ENCODE data around the gene RNASE13.
A peak's percentile ranks its signal among the peaks of the same experiment; 100 is the strongest.
"Not testable (repeated sequence)": the region's sequence is repeated elsewhere in the genome, so short reads cannot be mapped to it uniquely, and the experiment has no call there.

Gene RNASE13

DNA sequence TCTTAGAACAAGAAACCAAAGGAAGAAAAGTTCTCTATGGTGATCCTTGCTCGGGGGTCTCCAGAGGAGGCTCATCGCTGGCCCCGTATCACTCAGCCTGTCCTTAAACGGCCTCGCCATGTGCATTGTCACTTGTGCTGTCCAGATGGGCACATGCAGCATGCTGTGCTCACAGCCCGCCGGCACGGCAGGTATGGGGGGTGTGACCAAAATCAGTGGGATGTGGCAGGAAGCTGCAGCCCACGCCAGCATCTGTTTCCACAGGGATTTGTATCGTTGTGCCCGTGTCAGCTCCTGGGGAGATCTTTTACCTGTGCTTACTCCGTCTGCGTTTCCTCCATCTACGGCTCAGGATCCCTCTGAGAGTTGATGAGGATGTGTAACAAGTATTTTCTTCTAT is 38.1 kb downstream of the RNASE13 start:
- TF ChIP-seq Cebpa-rat (IDR thresholded peaks at IDR 0.05): no peak
- Histone ChIP-seq H3K36me3 (peaks cover 58 to 69% (median 63%) of the 10 kb centered on the region in 11 experiments), H3K4me2 (no peak overlapping the region), H3K27ac (no peak overlapping the region), H3K27me3 (no peaks in the 10 kb centered on the region), H3K9ac (no peak overlapping the region), H3K4me1 (peaks cover 5 to 15% (median 6%) of the 10 kb centered on the region in 10 experiments), H3K9me3 (replicated peaks in 1 of 11) (no peaks in the 10 kb centered on the region), H3K4me3 (no peak overlapping the region), H4K20me1 (peaks cover 0 to 14% (median 5%) of the 10 kb centered on the region in 11 experiments; a peak in 4 of 22 replicates)

DNA sequence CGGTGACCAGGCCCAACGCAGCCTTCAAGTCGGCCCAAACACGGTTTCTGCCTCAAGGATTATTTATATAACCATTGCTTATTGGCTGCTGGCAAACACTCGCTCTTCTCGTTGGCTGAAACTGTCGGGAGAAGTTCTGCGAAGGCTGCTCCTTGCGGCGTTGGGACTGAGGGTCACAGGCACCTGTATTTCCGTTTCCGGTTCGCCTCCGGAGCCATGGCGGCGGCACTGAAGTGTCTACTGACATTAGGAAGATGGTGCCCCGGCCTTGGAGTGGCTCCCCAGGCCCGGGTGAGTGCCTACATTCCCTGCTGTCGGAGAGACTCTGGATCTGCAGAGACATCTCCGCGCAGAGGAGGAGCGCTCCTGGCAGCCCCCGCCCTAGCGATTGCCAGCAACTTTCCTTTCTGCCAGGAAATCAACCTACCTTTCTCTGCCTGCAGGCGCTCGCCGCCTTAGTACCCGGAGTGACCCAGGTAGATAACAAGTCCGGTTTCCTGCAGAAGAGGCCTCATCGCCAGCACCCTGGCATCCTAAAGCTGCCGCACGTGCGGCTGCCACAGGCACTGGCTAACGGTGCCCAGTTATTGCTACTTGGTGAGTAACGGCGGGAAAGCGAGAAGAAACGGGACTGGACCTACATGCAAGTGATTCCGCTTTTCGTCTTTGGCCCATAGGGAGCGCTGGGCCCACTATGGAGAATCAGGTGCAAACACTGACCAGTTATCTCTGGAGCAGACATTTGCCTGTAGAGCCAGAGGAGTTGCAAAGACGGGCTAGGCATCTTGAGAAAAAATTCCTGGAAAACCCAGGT is 44.6 kb downstream of the RNASE13 start, which contains the start of gene METTL17:
METTL17 (plus strand) TSS at position 194 of the 814 bp plus-strand sequence; CDS start at position 217, 23 bp downstream.
- Histone ChIP-seq H3K4me2 (peak within 1 kb of the TSS; percentile 76 to 99 (median 93)), H3K9me3 (replicated peaks in 1 of 11) (no peaks in the 10 kb centered on the region), H3K27ac (peak within 1 kb of the TSS; percentile 39 to 82 (median 79); a peak in 21 of 22 replicates), H3K36me3 (peaks cover 32 to 40% (median 36%) of the 10 kb centered on the region in 11 experiments), H3K27me3 (no peaks in the 10 kb centered on the region), H3K4me3 (peak within 1 kb of the TSS; percentile 65 to 97 (median 90)), H3K9ac (peak within 1 kb of the TSS; percentile 76 to 85 (median 81)), H4K20me1 (peaks cover 0 to 22% (median 5%) of the 10 kb centered on the region in 11 experiments; a peak in 4 of 22 replicates), H3K4me1 (peaks cover 23 to 70% (median 39%) of the 10 kb centered on the region in 10 experiments)
- TF ChIP-seq Cebpa-rat (IDR thresholded peaks at IDR 0.05): no peak

DNA sequence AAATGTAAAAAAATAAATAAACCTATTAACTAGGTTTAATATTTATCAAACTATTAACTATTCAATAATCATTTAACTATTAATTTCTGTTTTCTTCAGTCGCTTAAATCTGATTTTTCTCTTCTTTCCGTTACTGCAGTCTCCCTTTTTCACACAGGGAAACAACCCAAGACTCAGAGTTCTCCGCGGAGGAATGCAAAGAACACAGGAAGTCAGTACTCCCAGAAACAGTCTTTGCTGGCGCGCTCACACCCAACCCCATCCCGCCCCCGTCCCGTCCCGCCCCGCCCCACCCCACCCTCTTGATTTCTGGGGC is 45.2 kb downstream of the RNASE13 start:
- Histone ChIP-seq H3K27me3 (no peaks in the 10 kb centered on the region), H4K20me1 (peaks cover 0 to 22% (median 3%) of the 10 kb centered on the region in 11 experiments; a peak in 4 of 22 replicates), H3K27ac (peak overlapping the region; percentile 39 to 79 (median 67); a peak in 19 of 22 replicates), H3K4me1 (peaks cover 23 to 74% (median 39%) of the 10 kb centered on the region in 10 experiments), H3K9me3 (replicated peaks in 1 of 11) (no peaks in the 10 kb centered on the region), H3K9ac (peak overlapping the region; percentile 46 to 85 (median 61); a peak in 20 of 22 replicates), H3K36me3 (peaks cover 27 to 34% (median 31%) of the 10 kb centered on the region in 11 experiments), H3K4me3 (peak overlapping the region; percentile 40 to 94 (median 72)), H3K4me2 (peak overlapping the region; percentile 72 to 97 (median 82))
- no peak for TF ChIP-seq Cebpa-rat (IDR thresholded peaks at IDR 0.05)

DNA sequence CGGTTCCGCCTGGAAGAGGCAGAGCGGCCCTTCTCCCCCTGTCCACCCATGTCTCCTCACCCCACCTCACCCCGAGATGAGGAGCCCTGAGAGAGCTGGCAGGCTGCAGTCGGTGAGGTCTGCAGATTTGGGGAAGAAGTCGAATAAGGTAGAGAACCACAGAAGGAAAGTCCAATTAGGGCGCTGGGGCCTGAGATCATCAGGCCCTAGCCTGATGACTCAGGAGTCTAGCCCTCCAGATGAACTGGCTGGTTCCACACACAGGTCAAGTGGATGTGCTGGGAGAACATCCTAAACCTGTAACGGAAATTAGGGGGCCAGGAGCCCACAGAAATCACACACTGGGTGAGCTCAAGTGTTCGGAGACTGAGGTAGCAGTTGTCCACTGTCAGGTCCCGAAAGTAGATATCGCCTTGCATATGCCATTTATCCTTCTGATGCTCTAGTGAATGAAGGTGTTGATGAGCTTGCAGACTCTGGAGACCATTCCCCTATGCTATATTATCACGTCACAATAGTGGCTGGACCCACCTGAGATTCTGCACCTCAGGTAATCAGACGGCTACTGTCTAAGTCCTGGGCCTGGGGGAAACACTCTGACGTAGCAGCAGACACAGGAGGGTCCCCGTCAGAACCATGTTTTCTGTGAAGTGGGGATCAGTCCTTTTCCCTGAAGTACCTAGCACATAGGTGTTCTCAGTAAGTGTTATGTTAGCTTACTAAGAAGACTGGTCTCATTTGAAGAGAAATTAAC is 45.7 kb downstream of the RNASE13 start:
- Histone ChIP-seq H3K36me3 (peaks cover 21 to 29% (median 25%) of the 10 kb centered on the region in 11 experiments), H3K9ac (peak overlapping the region; percentile 46 to 85 (median 61); a peak in 20 of 22 replicates), H3K4me2 (peak overlapping the region; percentile 72 to 97 (median 82)), H4K20me1 (peaks cover 0 to 22% (median 3%) of the 10 kb centered on the region in 11 experiments; a peak in 4 of 22 replicates), H3K4me1 (peaks cover 23 to 74% (median 39%) of the 10 kb centered on the region in 10 experiments), H3K9me3 (replicated peaks in 1 of 11) (no peaks in the 10 kb centered on the region), H3K27me3 (no peaks in the 10 kb centered on the region), H3K4me3 (peak overlapping the region; percentile 35 to 94 (median 61); a peak in 19 of 20 replicates), H3K27ac (peak overlapping the region; percentile 39 to 72 (median 67); a peak in 19 of 22 replicates)
- no peak for TF ChIP-seq Cebpa-rat (IDR thresholded peaks at IDR 0.05)

DNA sequence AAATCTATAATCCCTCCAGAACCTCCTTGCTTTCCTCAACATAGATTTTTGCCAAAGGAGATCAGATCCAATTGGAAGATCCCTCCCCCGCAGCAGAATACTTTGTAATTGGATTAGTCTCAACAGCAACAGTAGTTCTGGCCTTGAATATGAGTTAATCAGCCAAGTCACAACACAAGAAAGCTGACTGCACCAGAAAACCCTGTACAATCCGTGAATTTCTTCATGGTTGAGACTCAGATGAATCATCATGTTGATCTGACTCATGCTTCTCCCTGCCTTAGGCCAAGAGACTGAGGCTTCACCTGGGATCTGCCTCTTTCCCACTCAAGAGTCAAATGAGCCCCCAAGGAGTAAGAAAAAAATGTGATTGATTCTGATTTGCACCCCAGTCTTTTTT is 47.8 kb downstream of the RNASE13 start:
- Histone ChIP-seq H3K4me1 (peaks cover 21 to 63% (median 34%) of the 10 kb centered on the region in 10 experiments), H3K4me3 (no peak overlapping the region), H3K9me3 (replicated peaks in 1 of 11) (no peaks in the 10 kb centered on the region), H3K4me2 (peak overlapping the region in 5 of 11 experiments; percentile 42 to 94 (median 60); a peak in 10 of 22 replicates), H3K27ac (peak overlapping the region in 4 of 11 experiments; percentile 26 to 71 (median 47); a peak in 7 of 22 replicates), H3K36me3 (peaks cover under 1 to 8% (median 4%) of the 10 kb centered on the region in 11 experiments; a peak in 20 of 22 replicates), H3K9ac (peak overlapping the region in 1 of 11 experiments; percentile 31; a peak in 1 of 22 replicates), H4K20me1 (peaks cover 0 to 14% (median 3%) of the 10 kb centered on the region in 11 experiments; a peak in 4 of 22 replicates), H3K27me3 (no peaks in the 10 kb centered on the region)
- TF ChIP-seq Cebpa-rat (IDR thresholded peaks at IDR 0.05): no peak

DNA sequence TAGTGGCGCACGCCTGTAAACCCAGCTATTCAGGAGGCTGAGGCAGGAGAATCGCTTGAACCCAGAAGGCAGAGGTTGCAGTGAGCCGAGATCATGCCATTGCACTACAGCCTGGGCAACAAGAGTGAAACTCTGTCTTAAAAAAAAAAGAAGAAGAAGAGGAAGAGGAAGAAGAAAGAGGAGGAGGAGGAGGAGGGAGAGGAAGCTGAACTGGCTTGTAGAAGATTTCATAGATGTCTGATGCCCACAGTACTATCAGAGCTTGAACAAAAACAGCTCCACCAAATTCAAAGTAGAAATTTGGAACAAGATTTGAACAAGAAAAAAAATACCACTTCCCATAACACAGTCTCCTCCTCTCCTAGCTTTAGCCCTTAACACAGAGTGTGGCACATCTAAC is 49.0 kb downstream of the RNASE13 start:
- not testable (repeated sequence) for H3K27me3 ChIP-seq; H4K20me1 ChIP-seq; H3K36me3 ChIP-seq; H3K4me3 ChIP-seq; H3K9ac ChIP-seq; H3K9me3 ChIP-seq (replicated peaks in 1 of 11)
- Histone ChIP-seq H3K27ac (peak overlapping the region in 3 of 11 experiments; percentile 26 to 71 (median 67); a peak in 6 of 22 replicates), H3K4me2 (peak overlapping the region in 6 of 11 experiments; percentile 9 to 94 (median 52); a peak in 11 of 22 replicates), H3K4me1 (peaks cover 9 to 51% (median 22%) of the 10 kb centered on the region in 10 experiments)

All from BLaER1 treated with 17β-estradiol and CSF1 and Interleukin-3, amounts not matched to agents 10 nM and 100 nM (cell line).